GM18873 (cell line): ENCODE data around the gene DYNC1I1.

Experiments
- ATAC-seq: cut with Tn5 transposase; IDR thresholded peaks from one replicate; pipeline ENCODE4 v1.9.1; 2021; ENCODE audit warnings: mild to moderate bottlenecking, moderate library complexity, moderate number of reproducible peaks; ENCODE audit not compliant: unreplicated experiment, low FRiP score

The DYNC1I1 gene

DNA sequence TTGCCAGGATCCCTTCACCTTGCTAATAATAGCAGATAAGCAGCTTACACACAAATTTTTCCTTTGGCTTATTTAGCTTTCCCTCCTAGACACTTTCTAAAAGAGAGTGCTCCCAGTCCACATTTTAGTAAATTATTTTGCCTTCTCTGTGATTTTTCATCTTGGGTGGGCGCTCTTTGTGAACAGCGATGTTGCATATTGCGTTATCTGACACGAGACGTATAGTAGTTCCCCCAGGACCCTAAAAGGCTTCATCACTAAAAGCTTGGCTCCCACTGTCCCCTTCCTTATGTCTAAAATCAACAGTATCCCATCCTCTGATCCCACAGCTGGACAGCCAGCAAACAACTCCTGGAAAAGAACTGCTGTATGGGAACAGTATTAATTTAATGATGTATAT is 232.9 kb downstream of the DYNC1I1 start:
- no peak for ATAC-seq

- no peak for ATAC-seq
Observed at GRCh38 chr7:96009148-96009547, 236.8 kb downstream of the DYNC1I1 start.

DNA sequence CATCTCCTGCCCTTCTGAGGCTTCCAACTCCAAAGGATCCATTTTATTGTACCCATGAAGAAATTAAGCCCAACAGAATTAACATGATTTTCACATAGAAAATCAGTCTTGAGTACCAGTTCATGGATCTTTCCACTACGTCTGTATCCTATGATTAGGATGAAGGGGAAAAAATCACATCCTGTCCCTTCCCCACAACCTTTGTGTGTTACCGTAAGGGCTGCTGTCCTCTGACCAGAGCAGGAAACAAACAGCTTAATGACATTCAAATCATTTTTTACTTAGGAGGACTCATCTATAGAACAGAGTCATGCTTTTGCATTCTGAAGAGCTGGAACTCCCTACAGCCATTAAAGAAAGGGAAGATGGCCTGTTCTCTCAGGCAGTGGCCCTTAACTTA is 241.5 kb downstream of the DYNC1I1 start:
- ATAC-seq, result no peak

DNA sequence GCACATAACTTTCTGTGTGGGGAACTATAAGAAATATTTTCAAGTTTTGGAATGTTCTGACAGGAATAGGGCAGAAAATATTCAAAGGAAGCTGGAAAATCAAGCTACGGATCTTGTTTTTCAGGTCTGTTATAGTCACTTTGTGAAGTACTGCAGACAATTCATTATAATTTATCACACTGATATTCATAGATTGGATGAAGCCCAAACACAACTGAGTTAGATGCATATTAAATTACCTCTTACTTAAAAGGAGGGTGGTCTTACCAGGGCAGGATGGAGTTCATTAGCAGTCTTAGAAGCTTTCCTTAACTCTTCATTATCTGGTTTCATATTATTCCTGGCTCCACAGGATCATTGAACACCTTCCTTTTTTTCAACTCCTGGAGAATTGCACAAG is 242.3 kb downstream of the DYNC1I1 start:
- no peak for ATAC-seq

DNA sequence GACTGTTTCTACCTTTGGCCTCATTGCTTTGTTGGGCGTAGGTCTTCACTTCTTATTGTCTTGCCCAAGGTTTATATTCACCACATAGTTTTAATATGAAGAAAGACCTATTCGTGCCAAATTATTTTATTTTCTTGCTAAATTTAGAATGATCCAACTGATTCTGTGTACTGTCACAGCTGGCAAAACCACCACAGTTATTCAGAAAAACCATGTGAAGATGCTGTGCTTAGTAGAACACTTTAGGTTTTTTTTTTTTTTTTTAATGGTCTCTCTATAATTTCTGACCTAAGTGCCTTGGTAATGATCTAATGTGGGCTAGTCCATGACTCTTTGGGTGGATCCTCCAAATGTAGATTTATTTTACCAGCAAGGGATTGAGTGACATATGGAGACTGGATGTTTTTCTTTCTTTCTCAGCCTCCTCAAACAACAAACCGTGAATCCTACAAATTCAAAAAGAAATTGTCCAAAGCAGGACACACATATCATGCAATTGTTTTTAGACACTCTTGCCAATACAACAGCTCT is 243.8 kb downstream of the DYNC1I1 start:
- ATAC-seq, result no peak

DNA sequence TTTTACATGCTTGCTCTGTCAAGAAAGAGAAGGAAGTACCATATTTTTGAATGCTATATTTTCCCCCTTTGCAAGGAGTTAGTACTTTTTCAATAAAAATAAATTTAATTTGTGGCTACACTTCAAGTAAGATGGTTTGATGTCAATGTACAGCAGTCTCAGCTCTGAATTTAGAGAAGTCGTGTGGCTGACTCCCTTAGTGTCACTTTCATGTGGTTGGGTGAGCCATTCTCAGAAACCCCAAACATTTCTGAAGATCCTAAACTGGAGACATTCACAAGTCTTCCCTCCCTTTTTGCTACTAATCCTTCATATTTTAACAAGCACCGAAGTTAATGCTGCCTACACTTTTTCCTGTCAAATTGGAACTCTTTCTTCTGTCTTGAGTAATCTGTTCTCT is 244.4 kb downstream of the DYNC1I1 start:
- ATAC-seq, result no peak

- no peak for ATAC-seq
Observed at GRCh38 chr7:96017877-96018276, 245.5 kb downstream of the DYNC1I1 start.

- ATAC-seq, result no peak
Observed at GRCh38 chr7:96021568-96021967, 249.2 kb downstream of the DYNC1I1 start.

DNA sequence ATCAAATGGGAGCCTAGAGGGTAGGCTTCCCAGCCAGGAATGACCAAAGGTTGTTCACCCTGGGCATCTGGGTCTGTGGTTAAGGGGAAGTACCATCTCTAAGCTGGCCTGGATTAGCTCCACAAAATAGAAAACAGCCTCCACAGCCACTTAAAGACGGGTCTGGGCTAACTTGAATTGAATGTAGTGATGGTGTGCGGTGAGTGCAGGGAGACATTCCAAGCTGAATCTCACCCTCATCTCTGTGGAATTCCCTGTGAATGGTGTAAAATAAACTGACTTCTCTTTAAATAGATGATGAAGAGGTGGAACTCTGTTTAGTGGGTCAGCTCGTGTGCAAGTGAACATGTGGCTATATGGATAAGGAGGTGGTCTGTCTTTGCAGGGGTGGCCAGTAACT is 251.0 kb downstream of the DYNC1I1 start:
- no peak for ATAC-seq

GRCh38 chr7:96026010-96026409 is 253.7 kb downstream of the DYNC1I1 start:
- ATAC-seq, result no peak

- no peak for ATAC-seq
Observed at GRCh38 chr7:96026611-96027010, 254.3 kb downstream of the DYNC1I1 start.

GRCh38 chr7:96028729-96029128 is 256.4 kb downstream of the DYNC1I1 start:
- ATAC-seq, result no peak

DNA sequence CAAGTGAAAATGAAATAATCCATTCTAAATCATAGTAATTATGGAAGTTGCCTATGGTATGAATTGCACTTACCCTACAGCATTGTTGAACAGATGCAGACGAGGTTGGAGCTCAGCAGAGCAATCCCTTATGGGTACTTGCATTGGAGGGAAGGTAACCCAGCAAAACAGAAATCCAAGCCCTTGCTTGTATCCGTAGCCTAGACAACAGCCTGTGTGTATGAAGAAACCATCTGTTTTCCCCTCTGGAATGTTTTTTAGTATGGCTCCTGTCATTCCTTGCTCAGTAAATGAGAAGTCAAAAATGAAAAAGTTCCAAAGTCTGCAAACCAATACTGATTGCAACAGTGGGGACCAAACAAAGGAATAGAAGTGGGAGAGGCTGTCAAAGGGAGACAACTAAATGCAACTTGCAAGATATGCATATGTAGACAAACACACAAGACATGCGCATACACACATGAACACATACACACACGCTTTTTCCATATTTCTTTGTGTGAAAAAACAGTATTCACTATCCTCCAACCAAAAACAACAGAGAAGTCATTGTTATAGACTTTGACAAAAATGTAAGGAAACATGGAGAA is 260.8 kb downstream of the DYNC1I1 start:
- no peak for ATAC-seq

DNA sequence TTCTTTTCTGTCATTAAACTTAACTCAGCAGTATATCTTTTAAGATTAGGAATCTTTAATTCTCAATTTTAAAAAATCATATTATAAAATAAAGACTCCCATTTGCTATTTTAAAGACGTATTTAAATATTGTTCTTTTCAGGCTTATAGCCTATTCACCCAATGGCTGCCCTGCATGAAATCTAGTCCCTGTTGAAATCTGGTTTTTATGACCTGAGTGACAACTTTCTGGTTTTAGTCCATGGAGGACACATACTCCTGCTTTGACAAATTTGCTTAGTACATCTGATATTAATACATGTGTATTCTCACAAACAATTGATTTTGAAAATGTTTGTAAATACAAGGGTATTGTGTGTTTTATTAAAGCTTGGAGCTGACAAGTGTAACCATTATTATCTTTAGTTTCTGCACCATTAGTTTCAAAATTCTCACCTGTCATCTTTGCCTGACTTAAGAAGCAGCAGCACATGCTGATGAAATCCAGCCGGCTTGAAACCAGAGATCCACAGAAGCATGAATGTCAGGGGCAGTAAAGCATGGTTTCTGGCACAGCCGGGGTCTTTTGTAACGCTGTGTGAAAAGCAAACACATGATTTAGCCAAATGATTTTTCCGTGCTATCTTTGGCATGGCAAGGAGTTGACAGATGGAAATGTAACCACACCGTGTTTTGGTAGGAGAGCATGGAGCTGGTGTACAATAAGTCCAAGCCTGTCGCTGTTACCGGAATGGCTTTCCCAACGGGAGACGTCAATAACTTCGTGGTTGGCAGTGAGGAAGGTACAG is 262.8 kb downstream of the DYNC1I1 start:
- ATAC-seq, result no peak

- ATAC-seq, result no peak
Observed at GRCh38 chr7:96040250-96040772, 268.0 kb downstream of the DYNC1I1 start.

GRCh38 chr7:96041171-96041570 is 268.8 kb downstream of the DYNC1I1 start:
- no peak for ATAC-seq

- no peak for ATAC-seq
Observed at GRCh38 chr7:96045181-96045580, 272.8 kb downstream of the DYNC1I1 start.

DNA sequence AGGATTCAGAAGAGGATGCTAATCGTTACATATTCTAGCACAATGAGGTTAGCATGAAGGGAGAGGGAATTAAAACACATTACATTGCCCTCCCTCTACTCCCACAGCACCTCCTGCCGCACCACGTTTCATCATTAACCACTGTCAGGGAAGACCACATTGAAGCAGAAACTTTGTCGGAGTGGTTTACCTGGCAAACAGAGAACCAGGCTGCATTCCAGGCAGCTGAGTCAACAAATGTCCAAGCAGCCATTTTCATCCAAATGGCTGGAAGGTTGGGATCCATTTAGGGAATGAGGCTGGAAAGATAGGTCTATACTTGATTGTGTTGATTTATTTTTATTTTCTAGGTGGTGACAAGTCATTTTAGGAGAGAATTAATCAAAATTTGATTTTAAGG is 273.6 kb downstream of the DYNC1I1 start:
- ATAC-seq, result no peak

- no peak for ATAC-seq
Observed at GRCh38 chr7:96052289-96052688, 279.9 kb downstream of the DYNC1I1 start.

DNA sequence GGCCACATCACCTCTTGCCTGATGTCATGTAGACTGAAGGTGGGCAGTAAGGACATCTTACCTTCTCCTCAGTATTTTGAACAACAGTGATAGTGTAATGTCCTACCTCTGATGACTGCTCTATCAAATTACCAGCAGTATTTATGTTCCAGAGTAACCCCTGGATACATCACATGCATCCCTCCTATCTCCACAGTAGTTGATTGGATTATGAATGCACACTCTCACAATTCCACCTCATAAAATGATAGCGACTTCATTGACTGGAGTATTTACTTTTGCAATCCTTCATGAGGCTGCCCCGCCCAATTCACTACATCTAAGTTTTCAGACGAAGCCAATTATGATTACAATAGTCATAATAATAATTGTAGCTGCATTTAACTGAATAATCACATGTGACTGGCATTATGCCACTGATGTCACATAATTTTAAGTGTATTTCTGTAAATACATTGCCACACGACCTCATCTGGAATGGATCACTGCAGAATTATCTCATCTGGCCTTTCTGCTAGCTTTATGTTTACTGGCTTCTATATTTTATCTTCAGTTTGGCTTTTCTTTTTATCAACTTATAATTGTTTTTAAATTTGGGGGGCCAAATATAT is 280.6 kb downstream of the DYNC1I1 start:
- no peak for ATAC-seq

DNA sequence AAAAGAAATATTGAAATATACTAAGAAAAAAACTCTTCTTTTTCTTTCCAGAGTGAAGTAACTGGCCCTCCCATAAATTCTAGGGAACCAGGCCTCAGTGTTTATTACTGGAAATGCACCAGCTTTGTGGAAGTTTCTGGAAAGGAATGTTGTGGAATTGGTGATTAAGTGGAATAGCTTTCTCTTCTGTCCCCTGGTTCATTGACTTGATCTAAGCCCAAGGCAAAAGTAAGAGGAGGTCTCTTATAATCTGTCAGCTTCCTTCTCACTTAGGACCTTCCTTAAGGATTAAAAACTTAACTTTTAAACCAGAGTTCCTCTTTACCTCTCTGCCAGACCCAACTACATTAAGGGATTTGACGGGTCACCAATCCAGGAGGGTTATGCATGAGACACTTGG is 283.4 kb downstream of the DYNC1I1 start:
- ATAC-seq, result no peak
